Measurements from ENCODE around the gene SLC35F3. TPM values are rescaled to one million over a fixed set of nuclear protein-coding genes. Genes with fewer than 3 reads are reported as not detected.

Gene SLC35F3
- total RNA-seq, 1 experiment from 2014 or later, result 0.94 TPM

DNA sequence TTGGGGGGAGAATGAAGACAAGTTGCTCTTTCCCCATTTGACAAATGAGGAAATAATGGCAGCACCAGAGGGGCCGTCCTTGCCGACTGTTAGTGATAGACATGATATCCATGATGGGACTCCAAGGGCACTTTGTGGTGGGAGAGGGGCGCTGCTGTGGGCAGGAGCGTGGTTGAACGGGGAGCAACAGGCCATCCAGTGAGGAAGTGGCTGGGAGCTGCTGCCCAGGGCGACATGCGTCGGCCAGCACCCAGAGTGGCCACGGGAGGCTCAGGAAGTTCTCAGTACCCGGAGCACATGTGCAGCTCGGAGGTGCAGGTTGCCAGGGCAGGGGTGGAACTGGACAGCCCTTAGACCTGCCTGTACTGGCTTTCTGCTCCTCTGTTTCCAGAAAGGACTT lies 71.0 kb downstream of the SLC35F3 start:
- no peaks in the 10 kb centered on the region for H3K36me3 Mint-ChIP-seq
- H3K4me3 Mint-ChIP-seq, result no peak overlapping the region
- POLR2A ChIA-PET, result no interaction called here
- H3K9me3 Mint-ChIP-seq, result no peaks in the 10 kb centered on the region
- ATAC-seq (no peak), DNase-seq (ENCODE audit: low spot score) (no peak)
- CTCF ChIA-PET, result no interaction called here
- no peaks in the 10 kb centered on the region for H3K4me1 Mint-ChIP-seq
- no peaks in the 10 kb centered on the region; the same call in 1 of the 2 replicates for H3K27me3 Mint-ChIP-seq (ENCODE audit: low read depth)
- TF ChIP-seq ZNF416 (CRISPR knock-in tag; IDR thresholded peaks at IDR 0.05) (no peak), RORB (CRISPR knock-in tag; IDR thresholded peaks at IDR 0.05) (no peak), ZNF263 (CRISPR knock-in tag; IDR thresholded peaks at IDR 0.05; ENCODE audit: low read depth) (no peak), ZNF138 (CRISPR knock-in tag; conservative IDR thresholded peaks at IDR 0.05) (no peak), OVOL2 (CRISPR knock-in tag; IDR thresholded peaks at IDR 0.05; ENCODE audit: borderline replicate concordance) (no peak), CREB1 (CRISPR knock-in tag; IDR thresholded peaks at IDR 0.05) (no peak), MXD4 (CRISPR knock-in tag; IDR thresholded peaks at IDR 0.05; ENCODE audit: borderline replicate concordance) (no peak), IRF2 (CRISPR knock-in tag; IDR thresholded peaks at IDR 0.05; ENCODE audit: borderline replicate concordance, low read depth) (no peak), STAT6 (CRISPR knock-in tag; conservative IDR thresholded peaks at IDR 0.05; ENCODE audit: low read depth) (no peak), ZNF317 (CRISPR knock-in tag; IDR thresholded peaks at IDR 0.05; ENCODE audit: borderline replicate concordance, low read depth) (no peak), E2F1 (CRISPR knock-in tag; IDR thresholded peaks at IDR 0.05) (no peak)
- TF ChIP-seq, protein P1, sequence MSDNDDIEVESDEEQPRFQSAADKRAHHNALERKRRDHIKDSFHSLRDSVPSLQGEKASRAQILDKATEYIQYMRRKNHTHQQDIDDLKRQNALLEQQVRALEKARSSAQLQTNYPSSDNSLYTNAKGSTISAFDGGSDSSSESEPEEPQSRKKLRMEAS (CRISPR knock-in tag; IDR thresholded peaks at IDR 0.05), result no peak
- TF ChIP-seq, protein P2, sequence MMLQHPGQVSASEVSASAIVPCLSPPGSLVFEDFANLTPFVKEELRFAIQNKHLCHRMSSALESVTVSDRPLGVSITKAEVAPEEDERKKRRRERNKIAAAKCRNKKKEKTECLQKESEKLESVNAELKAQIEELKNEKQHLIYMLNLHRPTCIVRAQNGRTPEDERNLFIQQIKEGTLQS (CRISPR knock-in tag; conservative IDR thresholded peaks at IDR 0.05), result no peak
- no peak overlapping the region for H3K27ac Mint-ChIP-seq

DNA sequence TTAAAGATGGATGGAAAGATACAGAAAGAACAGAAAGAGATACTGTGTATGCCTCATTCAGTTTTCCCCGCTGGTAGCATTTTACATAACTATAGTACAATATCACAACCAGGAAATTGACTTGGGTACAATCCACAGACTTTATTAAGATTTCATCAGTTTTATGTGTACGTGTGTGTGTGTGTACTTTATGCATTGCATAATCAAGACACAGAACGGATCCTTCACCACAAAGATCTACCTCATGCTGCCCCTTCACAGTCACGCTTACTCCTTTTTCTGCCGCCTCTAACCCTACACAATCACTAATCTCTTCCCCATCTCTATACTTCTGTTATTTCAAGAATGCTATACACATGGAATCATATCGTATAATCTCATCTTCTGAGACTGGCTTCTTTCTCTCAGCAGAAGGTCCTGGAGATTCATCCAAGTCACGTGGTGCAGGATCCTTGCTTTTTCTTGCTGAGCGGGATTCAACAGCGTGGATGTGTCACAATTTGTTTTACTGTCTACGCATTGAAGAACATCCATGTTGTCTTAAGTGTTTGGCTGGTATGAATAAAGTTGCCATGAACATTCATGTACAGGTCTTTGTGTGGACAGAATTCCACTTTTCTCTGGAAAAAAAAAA lies 76.7 kb downstream of the SLC35F3 start:
- H3K27ac Mint-ChIP-seq, result no peak overlapping the region
- TF ChIP-seq RELA (CRISPR knock-in tag; IDR thresholded peaks at IDR 0.05; ENCODE audit: borderline replicate concordance) (no peak), MYBL2 (CRISPR knock-in tag; IDR thresholded peaks at IDR 0.05) (no peak), TEAD4 (CRISPR knock-in tag; IDR thresholded peaks at IDR 0.05) (no peak), NFATC4 (CRISPR knock-in tag; IDR thresholded peaks at IDR 0.05) (no peak), PRRX2 (CRISPR knock-in tag; IDR thresholded peaks at IDR 0.05) (no peak)
- H3K27me3 Mint-ChIP-seq (ENCODE audit: low read depth), result no peaks in the 10 kb centered on the region; the same call in 1 of the 2 replicates
- no peaks in the 10 kb centered on the region for H3K36me3 Mint-ChIP-seq
- peaks cover 11% of the 10 kb centered on the region for H3K4me1 Mint-ChIP-seq
- POLR2A ChIA-PET, result no interaction called here
- DNase-seq (ENCODE audit: low spot score), result no peak
- CTCF ChIA-PET, result no interaction called here
- ATAC-seq, result no peak
- no peak overlapping the region for H3K4me3 Mint-ChIP-seq
- no peaks in the 10 kb centered on the region for H3K9me3 Mint-ChIP-seq

DNA sequence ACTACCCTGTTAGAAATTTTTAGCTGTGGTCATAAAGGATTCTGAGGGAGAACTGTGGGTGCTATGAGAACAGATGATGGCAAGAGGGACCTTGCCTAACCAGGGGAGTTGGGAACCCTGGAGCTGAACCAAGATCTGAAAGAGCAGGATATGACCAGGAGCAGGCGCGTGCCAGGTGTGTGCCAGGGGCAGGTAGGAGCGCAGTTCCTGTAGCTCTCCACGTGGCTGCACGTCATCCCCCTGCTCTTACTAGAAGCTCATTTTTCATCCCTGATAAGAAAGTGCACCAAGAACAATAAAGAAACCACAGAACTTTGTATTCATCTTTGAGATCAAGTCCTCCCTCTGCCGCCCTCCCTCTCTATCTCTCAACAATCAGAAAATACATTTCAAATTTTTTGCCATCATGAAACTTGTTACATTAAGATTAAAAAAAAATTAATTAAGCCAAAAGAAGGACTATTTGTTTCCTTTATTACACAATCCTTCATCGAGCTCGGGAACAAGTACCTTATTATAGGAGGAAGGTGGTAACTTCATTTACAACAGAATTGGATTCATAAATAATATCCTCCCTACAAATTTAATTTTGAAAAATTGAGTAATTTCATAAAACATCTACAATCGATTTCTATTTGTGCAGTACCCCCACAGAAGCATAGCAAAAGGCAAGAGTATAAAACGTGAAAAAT lies 78.5 kb downstream of the SLC35F3 start:
- H3K4me3 Mint-ChIP-seq, result no peak overlapping the region
- no peaks in the 10 kb centered on the region for H3K36me3 Mint-ChIP-seq
- H3K4me1 Mint-ChIP-seq, result peaks cover 11% of the 10 kb centered on the region
- no peak overlapping the region for H3K27ac Mint-ChIP-seq
- ChIA-PET POLR2A (no interaction called here), CTCF (interaction anchor here (1.0 to 1.3 kb wide), 2 partner anchors 83 to 129 kb away, joined by 3 to 5 read pairs; no protein-coding TSS in a partner anchor)
- DNase-seq (ENCODE audit: low spot score) (no peak), ATAC-seq (peak; percentile 44; the same call in 1 of the 2 replicates)
- no peaks in the 10 kb centered on the region; the same call in 1 of the 2 replicates for H3K27me3 Mint-ChIP-seq (ENCODE audit: low read depth)
- no peaks in the 10 kb centered on the region for H3K9me3 Mint-ChIP-seq
- TF ChIP-seq GRHL2 (CRISPR knock-in tag; IDR thresholded peaks at IDR 0.05; ENCODE audit: insufficient replicate concordance, severe bottlenecking) (no peak), ZNF671 (CRISPR knock-in tag; IDR thresholded peaks at IDR 0.05) (no peak), NR3C1 (CRISPR knock-in tag; conservative IDR thresholded peaks at IDR 0.05; ENCODE audit: low read depth) (no peak), AR (CRISPR knock-in tag; IDR thresholded peaks at IDR 0.05) (no peak), GTF2I (CRISPR knock-in tag; conservative IDR thresholded peaks at IDR 0.05) (no peak), RORB (CRISPR knock-in tag; IDR thresholded peaks at IDR 0.05) (no peak), ZNF121 (CRISPR knock-in tag; IDR thresholded peaks at IDR 0.05) (no peak)
